GM19372 (cell line): ENCODE data around the gene BEND2.

Source experiments
- ATAC-seq: cut with Tn5 transposase; IDR thresholded peaks from one replicate; pipeline ENCODE4 v1.9.1; 2021; ENCODE audit warnings: mild to moderate bottlenecking, low read depth, moderate library complexity; ENCODE audit not compliant: unreplicated experiment

The BEND2 gene

DNA sequence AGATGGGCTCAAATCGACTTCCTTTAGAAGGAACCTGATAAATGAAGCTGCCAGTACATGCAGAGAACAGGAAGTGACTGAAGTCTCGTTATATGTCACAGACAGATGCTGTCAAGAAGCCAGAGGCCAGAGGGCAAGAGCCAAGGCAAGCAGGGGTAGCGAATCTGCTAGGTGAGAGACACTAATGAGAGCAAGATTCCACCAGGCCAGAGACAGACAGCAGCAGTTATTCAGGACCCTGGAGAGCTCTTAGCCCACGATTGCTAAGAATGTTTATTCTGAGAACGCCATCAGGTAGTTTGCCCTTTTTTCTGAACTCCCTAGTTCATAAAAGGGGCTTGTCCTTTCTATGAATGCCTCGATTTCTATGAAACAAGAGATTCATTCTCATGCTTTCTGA is 73.7 kb downstream of the BEND2 start:
- no peak for ATAC-seq

DNA sequence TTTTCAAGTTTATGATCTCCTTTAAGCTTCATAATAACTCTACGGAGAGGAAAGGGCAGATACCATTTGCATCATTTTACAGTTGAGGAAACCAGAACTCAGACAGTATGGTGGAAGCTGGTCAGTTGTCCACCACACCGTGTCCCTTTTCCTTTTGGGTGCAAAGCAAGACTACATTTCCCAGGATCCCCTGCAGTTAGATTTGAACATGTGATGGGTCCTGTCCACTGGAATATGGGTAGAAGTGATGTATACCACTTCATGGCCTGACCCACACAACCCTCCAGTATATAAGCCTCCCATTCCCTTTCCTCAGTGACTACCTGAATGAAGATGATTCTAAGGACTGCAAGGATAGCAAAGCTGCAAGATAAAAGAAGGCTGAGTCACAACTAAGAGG is 74.7 kb downstream of the BEND2 start:
- no peak for ATAC-seq

DNA sequence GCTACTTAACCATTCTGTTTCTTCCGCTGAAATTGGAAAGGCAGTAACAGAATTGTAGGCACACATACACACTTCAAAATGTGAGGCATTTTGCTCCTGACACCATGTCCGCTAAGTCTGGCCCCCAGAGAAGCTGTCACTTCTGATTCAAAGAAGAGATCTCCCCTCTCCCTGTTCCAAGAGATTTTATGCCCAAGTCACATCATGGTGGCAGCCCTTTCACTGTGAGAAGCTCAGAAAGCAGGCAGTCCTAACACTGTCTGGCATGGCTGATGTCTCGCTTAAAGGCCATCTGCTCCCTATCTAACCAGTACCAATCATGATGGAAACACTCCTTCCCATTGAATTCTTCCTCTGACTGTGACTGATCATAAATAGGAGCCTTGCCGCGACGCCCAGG is 83.9 kb downstream of the BEND2 start:
- ATAC-seq = no peak

DNA sequence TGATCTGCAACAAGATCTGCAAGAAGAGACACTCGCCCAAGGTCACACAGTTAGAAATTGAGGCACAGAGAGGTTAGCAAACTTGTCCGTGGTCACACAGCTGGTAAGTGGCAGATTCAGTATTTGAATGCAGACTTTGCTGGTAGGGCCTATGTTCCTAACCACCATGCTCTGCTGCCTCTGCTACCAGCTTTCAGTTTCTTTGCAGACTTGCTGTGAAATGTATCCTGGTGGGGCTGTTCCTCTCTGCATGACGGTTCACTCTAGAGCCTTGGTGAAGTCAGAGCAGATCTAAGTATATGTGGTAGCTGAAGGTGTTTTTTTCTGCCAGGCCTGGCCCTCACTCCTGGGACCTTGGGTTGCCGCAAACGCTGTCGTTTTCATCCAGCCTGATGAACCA is 87.1 kb downstream of the BEND2 start:
- no peak for ATAC-seq

DNA sequence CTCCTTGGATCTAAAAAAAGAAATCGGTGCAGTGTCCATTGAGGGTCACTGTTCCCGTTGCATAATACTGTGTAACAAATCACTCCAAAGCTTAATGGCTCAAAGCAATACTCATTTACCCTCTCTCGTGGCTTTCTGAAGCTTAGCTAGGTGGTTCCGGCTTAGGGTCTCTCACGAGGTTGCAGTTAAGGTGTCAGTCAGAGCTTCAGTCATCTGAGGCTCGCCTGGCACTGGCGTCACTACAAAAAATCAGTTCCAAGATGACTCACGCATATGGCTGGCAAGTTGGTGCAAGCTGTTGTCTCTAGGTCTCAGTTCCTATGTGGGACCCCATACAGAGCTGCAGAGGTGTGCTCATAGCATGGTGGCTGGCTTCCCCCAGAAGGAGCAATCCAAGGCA is 91.0 kb downstream of the BEND2 start:
- no peak for ATAC-seq

DNA sequence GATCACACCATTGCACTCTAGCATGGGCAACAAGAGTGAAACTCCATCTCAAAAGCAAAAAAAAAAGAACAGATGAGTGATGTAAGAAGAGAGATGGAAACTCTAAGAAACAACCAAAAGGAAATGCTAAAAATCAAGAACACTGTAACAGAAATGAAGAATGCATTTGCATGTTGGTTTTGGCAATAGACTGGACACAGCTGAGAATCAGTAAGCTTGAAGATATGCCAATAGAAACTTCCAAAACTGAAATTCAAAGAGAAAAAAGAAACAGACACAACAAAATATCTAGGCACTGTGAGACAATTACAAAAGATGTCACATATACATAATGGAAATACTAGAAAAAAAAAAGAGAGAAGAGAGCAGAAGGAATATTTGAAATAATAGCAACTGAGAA is 93.7 kb downstream of the BEND2 start:
- no peak for ATAC-seq

DNA sequence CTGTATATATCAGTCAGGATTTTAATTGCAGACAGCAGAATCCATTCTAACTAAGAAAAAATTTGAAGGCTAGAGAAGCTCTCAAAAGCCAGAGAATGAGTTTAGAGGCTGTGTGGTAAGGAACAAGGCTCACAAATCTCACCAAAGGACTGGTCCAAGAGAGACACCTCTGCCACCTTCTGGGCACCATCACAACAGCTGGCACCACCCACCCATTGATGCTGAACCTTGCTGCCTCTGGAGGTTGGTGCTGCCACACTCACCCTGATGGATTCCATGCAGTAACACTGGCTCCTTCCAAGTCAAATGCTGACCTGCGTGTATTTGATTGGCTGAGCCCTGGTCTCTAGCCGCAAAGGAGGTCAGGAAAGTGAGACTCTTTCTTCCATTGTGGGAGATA is 100.8 kb downstream of the BEND2 start:
- no peak for ATAC-seq
